Spleen (tissue), 7 donors: Measurements from ENCODE around the gene ARMC9.

ENCODE experiments used
- POLR2A ChIP-seq, 3 donors: fragments of 450-650 bp; IDR thresholded peaks; one replicate each; pipeline ENCODE4 v1.5.1; 2017; ENCODE audit warnings: antibody characterized with exemption in 3 of 3, mild to moderate bottlenecking in 1 of 3
- POLR2AphosphoS5 ChIP-seq, 3 donors: sonication (generic); formaldehyde crosslinking; IDR thresholded peaks; one replicate each; pipeline ENCODE4 v1.5.1; 2017; ENCODE audit warnings: antibody characterized with exemption in 3 of 3
- TF ChIP-seq, protein P1 (sequence below), 11 experiments: fragments of 200-600 bp in 7 of 11; fragments of 450-650 bp in 4 of 11; sonication (generic) in 4 of 11; IDR thresholded peaks in 8 of 11; conservative IDR thresholded peaks in 3 of 11; 1 replicate in 7 of 11; 2 replicates in 4 of 11; pipeline versions ENCODE4 v1.4.0 to v1.8.0; 2016 to 2021; ENCODE audit warnings: antibody characterized with exemption in 11 of 11, inconsistent platforms in 4 of 11, mild to moderate bottlenecking in 1 of 11
- donor health status: DM: no; HTN: no; CAD: no; lungs with moderate emphysema.
- donor health status: DM: no; HTN: no; CAD: no.
- donor health status: DM: no; HTN: no; CAD: no.

- TF ChIP-seq POLR2AphosphoS5 (IDR thresholded peaks at IDR 0.05) = no peak
- TF ChIP-seq, protein P1, sequence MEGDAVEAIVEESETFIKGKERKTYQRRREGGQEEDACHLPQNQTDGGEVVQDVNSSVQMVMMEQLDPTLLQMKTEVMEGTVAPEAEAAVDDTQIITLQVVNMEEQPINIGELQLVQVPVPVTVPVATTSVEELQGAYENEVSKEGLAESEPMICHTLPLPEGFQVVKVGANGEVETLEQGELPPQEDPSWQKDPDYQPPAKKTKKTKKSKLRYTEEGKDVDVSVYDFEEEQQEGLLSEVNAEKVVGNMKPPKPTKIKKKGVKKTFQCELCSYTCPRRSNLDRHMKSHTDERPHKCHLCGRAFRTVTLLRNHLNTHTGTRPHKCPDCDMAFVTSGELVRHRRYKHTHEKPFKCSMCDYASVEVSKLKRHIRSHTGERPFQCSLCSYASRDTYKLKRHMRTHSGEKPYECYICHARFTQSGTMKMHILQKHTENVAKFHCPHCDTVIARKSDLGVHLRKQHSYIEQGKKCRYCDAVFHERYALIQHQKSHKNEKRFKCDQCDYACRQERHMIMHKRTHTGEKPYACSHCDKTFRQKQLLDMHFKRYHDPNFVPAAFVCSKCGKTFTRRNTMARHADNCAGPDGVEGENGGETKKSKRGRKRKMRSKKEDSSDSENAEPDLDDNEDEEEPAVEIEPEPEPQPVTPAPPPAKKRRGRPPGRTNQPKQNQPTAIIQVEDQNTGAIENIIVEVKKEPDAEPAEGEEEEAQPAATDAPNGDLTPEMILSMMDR (IDR thresholded peaks at IDR 0.05 in 8 of 11, conservative IDR thresholded peaks at IDR 0.05 in 3 of 11) = no peak
- TF ChIP-seq POLR2A (IDR thresholded peaks at IDR 0.05) = no peak
Observed at GRCh38 chr2:231335591-231335990, 137.2 kb downstream of the ARMC9 start.
